Coronary artery (tissue), 2 donors: ENCODE results near the gene DGKI.

Source experiments
- DNase-seq: peaks from one replicate; pipeline ENCODE4 v3.0.0-alpha.2; 2017; ENCODE audit warnings: low spot score
- H3K27ac ChIP-seq, 2 donors: fragments of 200-600 bp; sonication (generic); one replicate each; pipeline ENCODE4 v1.5.1; 2016 to 2019
- H3K4me3 ChIP-seq: fragments of 200-600 bp; sonication (generic); 2 replicates; pipeline ENCODE4 v1.5.1; 2016; ENCODE audit warnings: mild to moderate bottlenecking, moderate library complexity
- CTCF ChIP-seq: fragments of 200-600 bp; sonication (generic); IDR thresholded peaks from one replicate; pipeline ENCODE4 v1.5.1; 2019; ENCODE audit warnings: antibody characterized with exemption

The DGKI gene

GRCh38 chr7:137771273-137771672 lies 75.5 kb downstream of the DGKI start:
- no peak for TF ChIP-seq CTCF
- DNase-seq = no peak
- H3K4me3 ChIP-seq = no peak overlapping the region
- H3K27ac ChIP-seq = no peak overlapping the region

- no peak for DNase-seq
- Histone ChIP-seq H3K4me3 (no peak overlapping the region), H3K27ac (peak overlapping the region in 1 of 2 donors; percentile 1)
- no peak for TF ChIP-seq CTCF
These were observed 78.4 kb downstream of the DGKI start for GRCh38 chr7:137768366-137768765.

GRCh38 chr7:137762334-137762733 lies 84.4 kb downstream of the DGKI start:
- H3K4me3 ChIP-seq = no peak overlapping the region
- TF ChIP-seq CTCF = no peak
- no peak for DNase-seq
- H3K27ac ChIP-seq = no peak overlapping the region

- Histone ChIP-seq H3K27ac (no peak overlapping the region), H3K4me3 (no peak overlapping the region)
- no peak for DNase-seq
- TF ChIP-seq CTCF = no peak
These were observed 86.7 kb downstream of the DGKI start for GRCh38 chr7:137760111-137760510.

GRCh38 chr7:137757146-137757925 lies 89.4 kb downstream of the DGKI start:
- no peak for TF ChIP-seq CTCF
- Histone ChIP-seq H3K27ac (no peak overlapping the region), H3K4me3 (no peak overlapping the region)
- DNase-seq = no peak

GRCh38 chr7:137755846-137756651 lies 90.7 kb downstream of the DGKI start:
- H3K27ac ChIP-seq = no peak overlapping the region
- no peak for TF ChIP-seq CTCF

More at GRCh38 chr7:137755846-137756651, 90.7 kb downstream of the DGKI start:
- no peak overlapping the region for H3K4me3 ChIP-seq
- no peak for DNase-seq
